SW480 (cell line): ENCODE data around the gene PARVG.

Experiments
- DNase-seq: peaks from one replicate; pipeline ENCODE4 v3.0.0-alpha.2; 2016; ENCODE audit warnings: low spot score

PARVG gene

DNA sequence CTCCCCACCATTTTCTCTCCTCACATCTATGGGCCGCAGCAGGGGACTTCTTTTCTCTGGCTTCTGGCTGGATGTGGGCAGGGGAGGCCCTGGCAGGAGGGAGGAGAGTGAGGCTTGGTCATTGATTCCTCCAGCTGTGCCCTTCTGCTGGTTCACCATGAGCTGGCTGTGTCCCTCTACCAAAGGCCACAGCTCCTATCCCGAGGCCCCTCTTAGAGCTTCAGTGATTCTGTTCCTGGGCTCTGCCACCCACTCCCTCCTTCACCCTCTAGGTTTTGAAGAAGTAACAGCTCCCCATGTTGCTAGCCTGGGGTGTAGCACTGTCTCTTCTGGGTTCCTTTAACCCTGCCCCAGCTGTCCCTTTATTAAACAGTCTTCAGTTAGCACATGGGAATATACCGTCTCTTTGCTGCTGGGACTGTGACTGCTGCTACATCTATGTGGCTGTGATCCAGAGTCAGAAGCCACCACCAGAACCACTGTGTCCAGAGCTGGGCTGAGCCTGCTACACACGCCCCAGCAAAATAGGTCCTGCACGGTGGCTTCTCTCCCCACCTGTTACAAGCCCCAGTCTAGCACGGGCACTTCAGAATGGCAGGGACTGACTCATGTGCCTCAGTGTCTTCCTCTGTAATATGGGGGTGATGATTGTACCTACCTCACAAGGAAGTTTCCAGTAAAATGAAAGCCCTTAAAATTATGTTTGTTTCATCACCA, 578 bp upstream of the PARVG start:
- DNase-seq, result no peak

DNA sequence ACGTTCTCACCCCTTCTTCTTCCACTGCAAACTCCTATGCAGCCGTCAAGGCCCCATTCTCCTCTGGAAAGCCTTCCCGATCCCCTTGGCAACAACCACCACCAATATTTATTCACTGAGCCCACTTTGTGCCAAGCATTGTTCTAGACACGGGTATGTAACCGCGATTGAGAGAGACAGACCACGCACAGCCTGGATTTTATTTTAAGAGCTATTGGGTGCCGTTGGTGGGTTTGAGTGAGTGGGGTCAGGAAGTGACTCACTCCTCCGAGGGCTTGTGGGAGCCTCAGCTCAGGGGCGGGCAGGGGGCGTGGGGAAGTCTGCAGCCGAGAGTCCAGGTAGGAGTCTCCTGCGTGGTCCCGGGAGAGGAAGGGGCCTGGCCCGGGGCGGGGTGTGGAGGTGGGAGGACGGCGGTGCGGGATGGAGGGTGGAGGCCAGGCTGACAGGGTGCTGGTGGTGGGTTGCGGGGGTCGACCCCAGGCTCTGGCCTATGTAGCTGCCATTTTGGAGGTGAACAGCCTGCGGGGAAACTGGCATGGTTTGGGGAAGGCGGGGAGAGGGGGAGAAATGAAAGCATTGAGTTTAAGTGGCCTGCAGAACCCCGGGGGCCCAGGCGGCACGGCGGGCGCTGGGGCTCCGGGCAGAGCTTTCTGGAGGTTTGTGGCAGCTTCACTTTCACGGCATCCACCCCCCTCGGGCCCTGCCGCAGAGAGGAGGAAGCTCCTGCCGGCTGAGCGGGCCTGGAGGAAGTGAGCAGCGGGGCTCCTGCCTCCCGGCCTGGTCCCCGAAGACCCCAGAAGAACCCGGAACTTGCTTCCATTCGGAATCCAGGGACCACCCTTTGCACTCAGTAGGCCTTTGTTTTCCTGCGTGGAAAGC, 547 bp downstream of the PARVG start:
- DNase-seq, result no peak

DNA sequence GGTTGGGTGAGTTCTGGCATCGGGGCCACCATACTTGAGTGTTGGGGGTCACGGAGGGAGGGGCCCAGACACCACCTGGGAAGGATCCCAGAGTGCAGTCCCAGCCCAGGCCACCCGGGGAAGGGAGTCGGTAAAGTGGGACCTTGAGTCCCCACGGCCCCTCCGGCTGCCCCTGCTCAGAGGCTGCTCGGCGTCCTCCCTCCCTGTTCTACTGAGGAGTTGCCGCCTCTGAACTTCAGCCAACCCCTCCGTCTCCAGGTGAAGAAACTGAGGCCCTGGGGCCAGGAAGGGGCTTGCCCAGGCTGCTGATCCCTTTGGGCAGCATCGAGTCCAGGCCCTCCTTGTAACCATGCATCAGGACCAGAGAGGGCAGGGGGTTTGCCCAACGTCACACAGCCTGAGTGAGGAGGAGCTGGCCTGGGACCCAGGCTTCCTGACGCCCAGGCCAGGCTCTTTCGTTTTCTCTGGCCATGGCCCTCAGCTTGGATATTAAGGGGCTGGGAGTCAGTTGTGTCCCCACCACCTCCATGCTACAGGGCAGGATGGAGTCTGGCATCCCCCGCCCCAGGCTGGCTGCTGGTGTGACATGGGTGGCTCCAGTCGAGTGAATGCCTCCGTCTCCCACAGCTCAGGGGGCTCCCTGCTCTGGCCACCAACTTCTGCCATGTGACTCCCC, 1.3 kb downstream of the PARVG start:
- DNase-seq, result no peak

DNA sequence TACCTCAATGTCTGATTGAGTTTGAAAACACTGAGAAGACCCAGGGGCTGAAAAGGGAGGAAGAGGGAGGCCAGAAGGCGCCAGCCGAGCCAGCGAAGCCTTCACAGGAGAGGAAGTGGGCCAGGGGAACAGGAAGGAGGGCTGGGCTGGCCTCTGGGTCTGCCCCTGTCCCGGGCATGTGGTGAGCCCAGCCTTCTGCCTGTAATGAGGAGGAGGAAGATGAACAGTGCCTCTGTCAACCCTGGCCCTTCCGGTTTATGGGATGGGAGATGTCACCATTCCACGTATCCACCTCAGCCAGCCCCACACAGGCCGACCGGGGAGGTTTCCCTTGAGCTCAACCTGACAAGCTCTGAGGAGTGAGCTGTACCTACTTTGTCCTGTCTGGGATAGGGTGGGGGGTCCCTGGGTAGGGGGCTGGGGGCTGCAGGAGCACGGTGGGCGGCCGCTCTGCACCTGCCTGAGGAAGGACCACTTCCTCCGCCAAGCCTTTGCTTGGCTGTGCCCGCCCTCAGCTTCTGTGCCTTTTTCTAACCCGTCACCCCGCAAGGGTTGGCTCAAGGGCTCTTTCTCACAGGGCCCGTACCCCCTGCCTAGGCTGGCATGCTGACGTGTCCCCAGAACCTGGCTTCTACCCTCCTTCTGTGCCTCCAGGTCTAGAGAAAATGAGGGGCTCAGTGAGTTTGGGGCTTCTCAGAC, 2.0 kb downstream of the PARVG start:
- DNase-seq, result no peak

DNA sequence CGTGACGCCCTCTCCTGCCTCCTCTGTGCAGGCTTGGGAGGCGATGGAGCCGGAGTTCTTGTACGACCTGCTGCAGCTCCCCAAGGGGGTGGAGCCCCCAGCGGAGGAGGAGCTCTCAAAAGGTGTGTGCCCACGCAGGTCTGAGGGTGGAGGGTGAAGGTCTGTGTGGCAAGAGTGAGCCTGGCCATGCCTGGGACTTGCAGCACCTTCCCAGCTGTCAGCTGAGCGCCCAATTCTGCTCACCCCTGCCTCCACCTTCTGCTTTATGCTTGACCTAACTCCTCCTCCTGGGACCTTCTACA, 2.5 kb downstream of the PARVG start:
- no peak for DNase-seq

DNA sequence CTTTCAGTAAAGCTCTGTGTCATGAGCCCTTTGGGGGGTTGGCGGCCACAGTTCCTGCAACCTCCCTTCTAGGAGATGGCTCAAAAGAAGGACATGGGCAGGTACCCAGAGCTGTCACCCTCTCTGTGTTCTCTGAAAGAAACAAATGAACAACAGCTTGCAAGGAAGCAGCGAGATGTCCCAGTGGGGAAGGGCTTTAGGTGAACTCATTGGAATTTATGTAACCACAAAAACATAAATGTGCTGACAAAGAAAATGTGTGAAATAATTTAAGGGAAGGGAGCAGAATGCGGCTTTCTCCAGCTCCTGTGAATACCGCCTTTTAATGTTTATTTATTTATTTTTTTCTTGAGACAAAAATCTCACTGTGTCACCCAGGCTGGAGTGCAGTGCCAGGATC, 3.3 kb downstream of the PARVG start:
- DNase-seq, result no peak

DNA sequence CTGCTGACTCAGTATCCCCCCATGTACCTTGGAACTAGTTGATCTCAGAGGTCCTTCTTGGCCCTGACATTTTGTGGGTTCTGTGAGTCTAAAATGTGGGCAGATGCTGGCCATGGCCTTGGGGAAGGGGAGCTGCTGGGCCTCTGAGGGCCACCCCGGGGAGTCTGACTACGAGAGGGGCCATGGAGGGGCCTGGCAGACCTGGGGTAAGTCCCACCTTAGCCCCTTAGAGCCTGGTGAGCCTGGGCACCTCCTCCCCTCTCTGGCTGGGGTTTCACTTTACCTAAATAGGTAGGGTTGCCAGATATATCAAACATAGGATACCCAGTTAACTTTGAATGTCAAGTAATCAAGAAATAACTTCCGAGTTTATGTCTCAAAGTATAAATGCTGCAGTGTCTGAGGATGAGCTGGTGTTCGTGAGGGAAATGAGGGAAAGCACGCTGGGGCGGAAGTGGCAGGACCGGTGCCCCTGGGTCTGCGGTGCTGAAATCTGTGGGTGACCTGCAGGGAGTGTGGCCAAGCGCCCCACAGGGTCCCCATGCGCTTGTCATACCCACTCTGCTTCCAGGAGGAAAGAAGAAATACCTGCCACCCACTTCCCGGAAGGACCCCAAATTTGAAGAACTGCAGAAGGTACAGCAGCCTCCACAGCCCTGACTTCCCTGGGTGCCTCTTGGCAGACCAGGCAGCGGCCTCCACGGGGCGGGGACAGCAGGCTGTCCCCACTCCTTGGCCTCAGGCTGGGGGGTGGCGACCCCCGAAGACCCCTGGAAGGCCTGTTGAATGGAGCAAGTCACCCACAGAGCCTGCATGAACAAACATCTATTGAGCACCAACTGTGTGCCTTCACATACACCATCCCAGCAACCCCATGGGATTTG, 4.8 kb downstream of the PARVG start:
- no peak for DNase-seq

DNA sequence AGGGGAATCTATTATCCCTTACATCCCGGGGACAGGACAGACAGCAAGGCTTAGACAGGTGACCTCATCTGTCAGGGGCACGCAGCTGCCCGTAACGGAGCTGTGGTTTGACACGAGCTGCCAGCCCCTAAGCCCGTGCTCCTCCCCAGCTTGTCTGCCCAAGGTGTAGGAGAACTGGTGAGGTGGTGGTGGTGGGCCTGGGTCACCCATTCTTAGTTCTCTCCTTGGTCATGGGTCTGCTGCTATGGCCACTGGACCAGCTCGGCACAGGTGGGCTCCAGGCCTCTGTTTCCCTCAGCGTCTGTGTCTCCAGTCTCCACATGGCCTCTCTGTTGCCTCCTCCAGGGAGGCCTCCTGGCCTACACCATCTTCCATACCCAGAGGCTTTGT, 5.4 kb downstream of the PARVG start:
- DNase-seq, result no peak

DNA sequence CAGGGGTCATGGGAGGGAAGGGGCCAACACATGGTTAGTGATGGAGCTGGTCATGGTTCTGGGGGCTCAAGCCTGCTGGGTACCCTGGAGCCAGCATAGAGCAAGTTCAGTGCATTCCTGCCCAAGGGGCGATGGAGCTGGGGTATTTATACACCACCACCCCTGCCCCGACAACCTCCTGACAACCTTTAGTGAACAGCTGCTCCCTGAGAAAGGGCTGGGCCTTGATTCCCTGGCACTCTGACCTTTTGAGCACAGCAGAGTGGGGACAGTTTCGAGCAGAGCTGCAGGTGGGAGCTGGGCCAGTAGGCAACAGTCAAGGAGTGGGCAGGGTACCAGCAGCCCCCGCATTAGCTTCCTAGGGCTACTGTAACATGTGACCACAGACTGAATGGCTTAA, 6.0 kb downstream of the PARVG start:
- DNase-seq, result no peak

DNA sequence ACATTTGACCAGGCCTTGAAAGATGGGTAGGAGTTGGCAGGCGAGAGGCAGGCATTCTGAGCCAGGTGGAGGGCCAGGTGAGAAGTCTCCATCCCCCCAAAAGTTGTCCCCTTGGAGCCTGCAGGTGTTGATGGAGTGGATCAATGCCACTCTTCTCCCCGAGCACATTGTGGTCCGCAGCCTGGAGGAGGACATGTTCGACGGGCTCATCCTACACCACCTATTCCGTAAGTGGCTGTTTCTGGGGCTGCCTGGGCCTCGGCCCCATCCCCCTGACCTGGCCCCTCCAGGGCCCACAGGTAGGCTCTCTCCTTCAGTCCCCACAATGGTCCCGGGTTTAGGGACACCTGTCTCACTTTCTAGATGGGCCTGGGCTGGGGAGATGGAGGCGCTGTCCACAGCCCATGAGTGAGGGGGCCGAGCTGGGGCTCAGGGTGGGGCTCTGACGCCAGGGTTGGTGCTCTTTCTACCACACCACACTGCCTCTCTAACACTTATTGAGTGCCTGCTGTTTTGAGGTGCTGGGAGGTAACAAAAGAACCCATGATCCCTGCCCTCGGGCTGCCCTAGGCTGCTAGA, 7.0 kb downstream of the PARVG start:
- no peak for DNase-seq

DNA sequence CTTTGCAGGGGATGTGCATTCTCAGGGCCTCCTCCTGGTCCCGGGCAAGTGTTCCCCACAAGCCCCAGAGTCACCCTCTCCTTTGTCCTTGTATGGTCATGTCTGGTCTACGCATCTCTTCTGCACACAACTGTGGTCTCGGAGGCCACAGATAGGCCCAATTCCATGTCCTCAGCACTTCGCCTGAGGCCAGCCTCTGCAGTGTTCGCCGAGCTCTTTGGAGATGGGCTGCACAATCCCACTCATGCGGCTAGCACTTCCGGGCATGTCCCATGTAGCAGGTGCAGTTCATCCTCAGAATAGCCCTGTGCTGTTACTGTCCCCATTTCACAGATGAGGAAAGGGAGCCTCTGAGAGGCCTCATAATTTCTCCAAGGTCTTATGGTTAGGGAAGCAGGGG, 7.6 kb downstream of the PARVG start:
- DNase-seq, result no peak

DNA sequence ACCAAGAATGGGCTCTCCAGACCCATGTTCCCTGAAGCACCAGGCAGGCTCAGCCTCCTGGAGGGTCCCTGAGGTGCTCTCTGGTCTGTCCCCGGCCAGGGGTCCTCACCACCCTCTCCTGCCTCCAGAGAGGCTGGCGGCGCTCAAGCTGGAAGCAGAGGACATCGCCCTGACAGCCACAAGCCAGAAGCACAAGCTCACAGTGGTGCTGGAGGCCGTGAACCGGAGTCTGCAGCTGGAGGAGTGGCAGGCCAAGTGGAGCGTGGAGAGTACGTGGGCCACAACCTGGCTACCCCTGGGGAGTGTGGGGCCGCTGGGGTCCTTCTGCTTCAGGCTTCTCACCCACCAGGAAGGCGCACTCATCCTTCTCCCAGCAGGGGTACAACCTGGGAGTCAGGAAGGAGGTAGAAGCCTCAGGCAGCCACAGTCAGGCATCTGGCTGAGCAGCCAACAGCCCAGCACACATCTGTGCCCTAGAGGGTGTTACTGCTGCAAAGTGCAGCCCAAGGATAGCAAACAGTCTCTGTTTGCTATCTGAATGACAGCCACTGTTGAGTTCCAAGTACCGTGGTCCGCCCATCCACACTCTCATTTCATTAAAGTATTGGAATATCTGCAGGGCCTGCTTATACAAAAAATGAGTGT, 8.4 kb downstream of the PARVG start:
- DNase-seq, result no peak

DNA sequence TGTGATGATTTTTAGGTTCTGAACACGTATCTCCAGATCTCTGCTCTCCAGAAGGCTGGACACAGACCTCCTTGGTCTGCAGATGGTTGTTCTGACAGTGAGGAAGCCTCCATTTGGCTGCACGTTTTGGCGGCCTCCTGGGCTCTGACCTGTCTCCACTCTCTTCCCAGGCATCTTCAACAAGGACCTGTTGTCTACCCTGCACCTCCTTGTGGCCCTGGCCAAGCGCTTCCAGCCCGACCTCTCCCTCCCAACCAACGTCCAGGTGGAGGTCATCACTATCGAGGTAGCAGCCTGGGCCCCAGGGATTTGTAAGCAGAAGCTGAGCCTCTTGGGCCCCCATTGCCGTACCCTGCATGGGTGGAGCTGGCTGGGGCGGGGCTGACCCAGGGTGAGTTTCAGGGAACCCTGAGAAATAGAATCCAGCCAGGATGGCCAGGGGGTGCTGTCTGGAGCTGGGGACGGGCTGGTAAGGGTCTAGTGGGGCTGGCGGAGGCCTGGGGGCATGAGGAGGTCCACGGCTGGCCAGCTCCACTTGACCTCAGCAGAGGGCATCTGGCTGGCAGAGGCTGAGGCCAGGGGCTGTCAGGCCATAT, 9.8 kb downstream of the PARVG start:
- no peak for DNase-seq

DNA sequence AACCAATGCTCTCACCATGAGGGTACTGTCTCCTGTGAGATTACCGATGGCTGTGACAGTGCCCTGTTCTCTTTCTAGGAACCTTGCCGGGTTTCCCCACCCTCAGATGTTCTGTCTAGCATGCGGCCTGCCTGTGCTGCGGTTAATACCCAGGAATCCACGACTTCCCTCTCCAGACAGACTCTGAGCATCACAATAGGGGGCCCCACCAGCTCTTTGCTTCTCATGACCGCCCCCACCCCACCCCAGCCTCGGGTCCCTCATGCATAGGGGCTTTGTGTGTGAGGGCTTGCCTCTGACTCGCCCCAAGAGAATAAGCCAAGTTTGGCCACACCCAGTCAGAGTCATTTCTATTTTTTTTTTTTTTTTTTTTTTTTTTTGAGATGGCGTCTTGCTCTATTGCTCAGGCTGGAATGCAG, 10.3 kb downstream of the PARVG start:
- no peak for DNase-seq

DNA sequence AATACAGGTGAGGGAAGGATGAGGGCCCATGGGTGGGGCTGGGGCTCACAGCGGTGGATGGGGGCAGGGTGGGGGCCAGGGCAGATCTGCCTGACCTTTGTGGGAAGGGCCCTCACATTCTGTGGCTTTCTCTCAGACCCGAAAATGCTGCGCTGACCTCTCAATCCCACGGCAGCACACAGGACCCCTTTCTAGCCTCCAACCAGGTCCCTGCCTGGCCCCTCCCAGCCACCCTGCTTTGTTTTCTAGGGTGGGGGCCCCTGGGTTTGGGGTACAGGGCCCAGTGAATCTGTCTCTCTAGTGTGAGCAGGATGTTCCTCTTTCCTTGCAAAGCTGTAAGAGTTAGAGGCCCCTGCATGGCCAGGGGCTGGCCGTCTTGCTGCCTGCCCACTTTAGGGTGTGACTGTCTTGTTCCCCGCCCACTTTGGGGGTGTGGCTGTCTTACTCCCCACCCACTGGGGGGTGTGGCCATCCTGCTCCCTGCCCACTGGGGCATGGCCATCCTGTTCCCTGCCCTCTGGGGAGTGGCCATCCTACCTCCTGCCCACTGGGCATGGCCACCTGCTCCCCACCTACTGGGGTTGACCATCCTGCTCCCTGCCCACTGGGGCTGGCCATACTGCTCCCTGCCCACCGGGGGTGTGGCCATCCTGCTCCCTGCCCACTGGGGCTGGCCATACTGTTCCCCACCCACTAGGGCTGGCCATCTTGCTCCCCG, 11.5 kb downstream of the PARVG start:
- DNase-seq, result peak; percentile 78

DNA sequence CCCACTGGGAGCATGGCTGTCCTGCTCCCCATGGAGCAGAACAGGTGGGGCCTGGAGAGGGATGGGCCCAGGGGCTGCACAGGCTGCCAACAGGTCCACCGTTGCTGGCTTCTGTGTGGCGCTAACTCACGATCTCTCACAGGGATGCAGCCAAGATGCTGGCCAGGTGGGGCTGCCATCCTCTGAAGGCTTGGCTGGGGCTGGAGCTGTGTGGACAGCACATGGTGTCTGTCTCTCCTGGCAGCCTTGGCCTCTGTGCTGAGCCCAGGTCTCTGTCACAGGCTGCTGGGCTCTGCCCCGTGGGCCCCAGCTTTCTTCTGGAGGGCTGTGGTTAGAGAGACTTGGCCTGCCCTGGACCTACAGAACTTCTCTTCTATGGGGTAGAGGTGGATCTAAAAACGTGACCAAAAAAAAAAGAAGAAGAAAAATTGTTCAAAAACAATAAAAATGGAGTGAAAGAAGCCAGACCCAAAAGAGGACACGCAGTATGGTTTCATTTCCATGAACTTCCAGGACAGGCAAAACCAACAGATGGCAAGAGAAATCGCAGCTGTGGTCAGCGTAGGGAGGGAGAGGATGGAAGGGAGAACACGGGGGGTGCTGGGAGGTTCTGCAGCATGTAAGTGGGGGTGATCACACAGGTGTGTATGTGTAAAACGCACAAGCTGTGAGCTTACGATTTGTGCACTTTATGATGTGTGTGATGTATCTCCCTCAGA, 12.2 kb downstream of the PARVG start:
- no peak for DNase-seq

DNA sequence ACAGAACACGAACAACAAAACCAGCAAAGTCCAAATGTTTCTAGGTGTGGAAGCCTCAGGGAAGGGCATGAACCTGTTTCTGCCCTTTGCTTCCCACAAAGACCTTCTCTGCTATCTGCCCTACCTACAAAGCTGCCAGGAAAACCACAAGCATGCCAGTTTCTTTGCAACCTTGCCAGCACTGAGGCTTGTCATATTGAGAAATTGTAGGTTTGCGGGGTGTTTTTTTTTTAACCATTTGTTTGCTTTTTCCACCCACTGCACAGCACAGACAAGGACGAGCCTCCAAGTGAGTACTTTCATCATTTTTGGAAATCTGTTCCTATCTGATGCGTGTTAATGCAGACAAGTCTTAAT, 12.8 kb downstream of the PARVG start:
- peak; percentile 72 for DNase-seq

DNA sequence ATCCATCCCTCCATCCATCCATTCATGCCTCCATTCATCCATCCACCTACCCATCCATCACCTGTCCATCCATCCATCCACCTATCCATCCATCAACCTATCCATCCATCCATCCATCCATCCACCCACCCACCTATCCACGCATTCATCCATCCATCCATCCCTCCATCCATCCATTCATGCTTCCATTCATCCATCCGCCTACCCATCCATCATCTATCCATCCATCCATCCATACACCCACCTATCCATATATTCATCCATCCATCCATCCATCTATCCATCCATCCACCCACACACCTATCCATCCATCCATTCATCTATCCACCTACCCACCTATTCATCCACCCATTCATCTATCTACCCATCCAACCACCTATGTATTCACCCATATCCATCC, 13.8 kb downstream of the PARVG start:
- DNase-seq, result no peak
